KBM-7 (cell line): ENCODE measurements around the gene PARVB.

Experiments
- DNase-seq: peaks from one replicate; pipeline ENCODE4 v3.0.0-alpha.2; 2015
- in situ Hi-C: fragments of 300-500 bp; cut with MboI; formaldehyde crosslinking; loops from 2 replicates; pipeline ENCODE4 v1.14.3; 2020; ENCODE audit warnings: low sequenced_read_pairs, low pct_unique_long_range_greater_than_20kb, mixed read lengths

PARVB gene

GRCh38 chr22:44024288-44024921 is at the start of gene PARVB:
Gene PARVB, plus strand, starts transcription at chr22:44024302. Its CDS starts 38 bp downstream, at chr22:44024340.
- in situ Hi-C loops = no loop called here

DNA sequence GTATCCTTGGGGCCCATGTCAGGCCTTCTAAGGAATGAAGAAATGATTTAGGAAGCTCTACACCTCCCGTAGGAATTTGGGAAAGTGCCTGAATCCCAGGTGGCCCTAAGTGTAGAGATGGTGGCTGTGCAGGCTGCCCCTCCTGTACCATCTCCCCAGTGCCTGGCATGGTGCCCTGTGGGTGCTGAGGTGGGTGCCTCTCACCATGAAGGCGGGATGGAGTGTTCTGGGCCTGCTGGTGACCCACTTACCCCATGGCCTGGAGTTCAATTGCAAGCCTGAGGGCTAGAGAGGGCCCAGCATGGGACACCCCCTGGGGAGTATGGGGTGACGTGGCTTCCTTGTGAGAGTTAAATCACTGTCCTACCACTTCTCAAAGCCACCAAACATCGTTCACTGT is 49.1 kb upstream of the PARVB start:
- no peak for DNase-seq
- in situ Hi-C loops = no loop called here

More at GRCh38 chr22:44024288-44024921, at the start of gene PARVB:
- DNase-seq = peak; percentile 14

GRCh38 chr22:43976861-43977795 is 47.0 kb upstream of the PARVB start:
- no peak for DNase-seq
- in situ Hi-C loops = no loop called here

DNA sequence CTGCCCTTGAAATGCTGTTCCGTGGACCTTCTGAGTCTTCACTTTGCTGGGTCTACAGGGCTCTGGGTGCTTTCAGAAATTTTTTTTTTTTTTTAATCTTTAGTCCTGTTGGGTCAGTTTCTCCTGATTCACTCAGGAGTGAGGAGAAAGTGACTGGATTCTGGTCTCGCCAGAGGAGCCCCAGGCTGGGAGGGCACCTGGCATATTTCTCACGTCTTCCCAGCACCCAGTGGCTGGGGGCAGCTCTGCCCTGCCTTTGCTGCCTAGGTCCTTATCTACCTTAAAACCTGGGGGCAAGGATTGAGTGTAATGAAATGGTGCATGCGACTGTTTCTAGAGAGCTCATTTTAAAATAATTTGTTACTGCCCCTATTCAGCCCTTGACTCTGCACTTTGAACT is 45.5 kb upstream of the PARVB start:
- DNase-seq = no peak
- in situ Hi-C loops = no loop called here

DNA sequence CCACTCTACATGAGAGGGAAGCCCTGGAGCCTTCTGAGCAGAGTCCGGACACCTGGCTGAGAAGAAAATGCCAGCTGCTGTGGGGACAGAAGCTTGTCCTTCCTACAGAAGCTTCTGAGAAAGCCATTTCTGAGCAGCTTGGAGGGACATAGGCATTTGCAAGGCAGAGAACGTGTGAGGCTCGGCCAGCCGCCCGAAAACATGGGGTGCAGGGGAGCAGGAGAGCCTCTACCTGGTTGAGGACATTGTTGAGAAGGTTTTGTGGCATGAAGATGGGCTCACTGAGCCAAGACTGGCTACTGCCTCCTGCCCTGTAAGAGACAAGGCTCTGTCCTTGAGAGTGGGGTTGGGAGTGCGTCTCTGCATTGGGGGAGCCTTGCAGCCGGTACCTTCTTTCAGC is 43.5 kb upstream of the PARVB start:
- DNase-seq = no peak
- in situ Hi-C loops = no loop called here

- in situ Hi-C loops = no loop called here
- no peak for DNase-seq
Measured at GRCh38 chr22:43980996-43981395, 43.1 kb upstream of the PARVB start.

DNA sequence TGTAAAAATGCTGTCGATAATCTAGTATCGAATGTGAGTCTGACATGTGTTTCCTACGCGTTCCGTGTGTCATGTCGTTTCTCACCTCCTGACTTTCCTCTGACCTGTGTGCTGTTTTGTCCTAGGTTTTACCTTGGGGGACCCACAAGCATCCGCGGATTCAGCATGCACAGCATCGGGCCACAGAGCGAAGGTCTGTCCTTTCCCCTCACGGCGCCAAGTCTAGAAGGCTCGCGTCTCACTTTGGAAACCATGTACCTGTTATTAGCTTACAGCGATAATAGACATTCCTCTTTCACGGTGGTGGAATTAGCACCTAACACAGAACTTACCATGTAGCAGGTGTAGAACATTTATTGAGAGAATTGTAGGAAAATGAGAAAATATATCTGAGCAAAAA is 40.3 kb upstream of the PARVB start:
- in situ Hi-C loops = no loop called here
- no peak for DNase-seq

- in situ Hi-C loops = no loop called here
- no peak for DNase-seq
Measured at GRCh38 chr22:43985532-43985931, 38.6 kb upstream of the PARVB start.

DNA sequence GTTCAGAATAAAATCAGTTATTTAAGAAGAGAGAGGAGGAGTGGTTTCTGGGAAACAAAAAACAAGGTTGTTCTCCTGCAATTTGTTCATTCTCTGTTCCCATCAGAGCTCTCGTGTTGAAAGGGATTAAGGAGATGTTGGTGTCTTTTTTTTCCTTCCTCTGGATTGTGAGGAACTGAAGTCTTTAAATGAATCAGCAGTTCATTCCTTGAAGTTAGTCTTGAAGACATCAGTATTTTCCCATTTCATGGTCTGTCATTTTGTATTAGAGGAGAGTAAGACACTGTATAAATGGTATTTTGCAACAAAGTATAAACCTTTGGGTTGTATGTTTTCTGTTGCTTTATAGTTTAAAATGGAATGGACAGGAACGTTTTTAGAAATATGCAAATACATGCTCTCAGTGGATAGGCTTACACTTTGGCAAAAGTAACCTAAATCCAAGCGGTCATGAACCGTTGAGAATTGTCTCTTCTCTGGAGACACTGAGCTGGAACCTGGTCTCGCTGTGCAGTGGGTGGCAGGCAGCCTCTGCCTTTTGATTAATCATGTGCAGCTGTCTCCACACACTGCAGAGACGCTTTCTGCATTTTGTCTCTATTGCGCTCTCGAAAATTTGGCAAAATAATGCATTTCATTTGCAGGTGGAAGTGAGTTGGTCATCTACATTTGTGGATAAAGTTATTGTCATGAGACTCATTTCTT is 35.8 kb upstream of the PARVB start:
- no peak for DNase-seq
- in situ Hi-C loops = no loop called here

DNA sequence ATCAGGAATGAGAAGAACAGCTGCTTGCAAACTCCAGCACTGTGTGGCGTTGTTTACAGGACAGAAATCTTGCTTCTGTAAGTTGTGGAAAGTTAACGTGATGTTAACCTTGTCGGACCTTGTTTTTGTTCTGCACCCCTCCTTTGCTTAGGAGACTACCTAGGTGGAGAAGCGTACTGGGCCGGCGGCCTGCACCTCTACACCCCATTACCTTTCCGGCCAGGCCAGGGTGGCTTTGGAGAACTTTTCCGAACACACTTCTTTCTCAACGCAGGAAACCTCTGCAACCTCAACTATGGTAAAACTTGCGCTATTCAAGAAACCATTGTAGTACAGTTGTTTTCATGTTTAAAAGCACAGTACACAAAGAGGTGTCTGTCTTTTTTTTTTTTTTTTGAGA is 35.1 kb upstream of the PARVB start:
- DNase-seq = no peak
- in situ Hi-C loops = no loop called here

- in situ Hi-C loops = no loop called here
- no peak for DNase-seq
Measured at GRCh38 chr22:43990044-43990443, 34.1 kb upstream of the PARVB start.

DNA sequence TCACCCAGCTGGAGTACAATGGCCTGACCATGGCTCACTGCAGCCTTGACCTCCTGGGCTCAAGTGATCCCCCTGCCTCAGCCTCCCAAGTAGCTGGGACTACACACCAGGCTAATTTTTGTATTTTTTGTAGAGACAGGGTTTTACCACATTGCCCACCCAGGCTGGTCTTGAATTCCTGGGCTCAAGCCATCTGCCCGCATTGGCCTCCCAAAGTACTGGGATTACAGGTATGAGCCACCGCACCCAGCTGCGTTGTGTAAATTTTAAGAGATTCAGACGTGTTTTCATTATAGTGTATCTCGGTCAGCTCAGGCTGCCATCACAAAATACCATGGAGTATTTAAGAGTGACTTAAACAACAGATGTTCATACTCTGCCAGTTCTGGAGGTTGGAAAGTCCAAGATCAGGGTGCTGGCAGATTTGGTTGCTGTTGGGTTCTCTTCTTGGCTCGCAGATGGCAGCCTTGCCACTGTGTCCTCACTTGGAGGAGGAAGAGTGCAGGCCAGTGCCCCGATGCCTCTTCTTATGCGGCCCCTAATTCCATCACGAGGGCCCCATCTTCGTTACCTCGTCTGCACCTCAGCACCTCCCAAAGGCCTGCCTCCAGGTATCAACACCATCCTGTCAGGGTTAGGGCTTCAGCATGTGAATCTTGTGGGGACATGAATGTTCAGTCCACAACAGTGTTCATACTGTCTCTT is 32.6 kb upstream of the PARVB start:
- DNase-seq = no peak
- in situ Hi-C loops = no loop called here

GRCh38 chr22:43992331-43992821 is 31.7 kb upstream of the PARVB start:
- DNase-seq = no peak
- in situ Hi-C loops = no loop called here

- in situ Hi-C loops = no loop called here
- peak; percentile 71 for DNase-seq
Measured at GRCh38 chr22:43993072-43993760, 30.9 kb upstream of the PARVB start.

- no peak for DNase-seq
- in situ Hi-C loops = no loop called here
Measured at GRCh38 chr22:43994006-43994405, 30.1 kb upstream of the PARVB start.

GRCh38 chr22:43994416-43994815 is 29.7 kb upstream of the PARVB start:
- in situ Hi-C loops = no loop called here
- DNase-seq = no peak

DNA sequence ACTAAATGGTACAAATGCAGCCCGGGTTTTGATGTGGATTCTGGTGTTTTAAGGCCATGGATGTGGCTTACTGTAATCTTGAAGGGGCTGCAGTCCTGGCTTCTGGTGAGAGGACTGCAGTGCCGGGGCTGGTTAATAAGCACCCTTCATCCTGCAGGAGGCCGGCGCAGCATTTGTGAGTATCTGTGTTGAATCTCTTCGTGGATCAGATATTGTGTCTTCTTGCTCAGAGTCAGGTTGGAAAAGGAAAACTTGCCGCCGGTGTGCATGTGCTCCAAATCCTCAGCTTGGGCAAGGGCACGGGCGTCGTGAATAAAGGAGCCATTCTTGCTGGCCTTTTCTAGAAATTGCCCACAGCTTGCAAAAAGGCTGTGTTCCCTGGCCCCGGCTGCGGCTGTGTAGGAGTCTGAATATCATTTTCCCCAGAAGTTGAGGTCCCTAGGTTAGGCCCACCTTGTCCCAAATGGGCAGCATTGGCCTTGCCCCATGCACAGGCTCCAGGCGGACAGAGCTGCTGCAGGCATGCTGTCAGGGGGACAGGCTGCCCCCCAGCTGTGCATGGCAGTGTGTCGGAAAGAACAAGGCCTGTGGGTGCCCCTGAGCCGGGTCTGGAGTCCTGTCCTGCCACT is 28.9 kb upstream of the PARVB start:
- in situ Hi-C loops = no loop called here
- no peak for DNase-seq

DNA sequence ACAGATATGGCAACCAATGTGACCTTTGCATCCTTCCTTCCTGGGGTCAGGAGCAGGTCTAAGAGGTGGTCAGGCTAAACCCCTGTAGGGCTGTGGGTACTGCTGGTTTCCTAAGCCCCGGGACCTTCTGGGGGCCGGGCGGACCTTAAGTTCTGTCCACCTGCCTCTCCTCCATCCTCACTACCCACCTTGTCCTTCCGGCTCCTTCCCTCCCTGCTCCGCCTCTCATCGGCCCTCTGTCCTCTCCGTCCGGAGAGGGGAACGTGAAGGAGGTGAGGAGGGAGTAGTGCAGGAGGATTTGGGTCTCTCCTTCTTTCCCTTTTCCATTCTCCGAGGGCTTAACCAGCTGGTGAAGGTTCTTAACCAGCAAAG is 28.3 kb upstream of the PARVB start:
- no peak for DNase-seq
- in situ Hi-C loops = no loop called here
